Measurements from ENCODE around the gene RAD51B. TPM values are rescaled to one million over a fixed set of nuclear protein-coding genes. Genes with fewer than 3 reads are reported as not detected.

The RAD51B gene
- total RNA-seq, 3 donors from 2014 or later, result 10.6 to 77.6 (median 33.8) TPM

GRCh38 chr14:67892466-67893100 is 73.0 kb downstream of the RAD51B start:
- Histone ChIP-seq H3K4me3 (no peak overlapping the region), H3K27ac (peak overlapping the region in 1 of 2 donors; percentile 8), H3K36me3 (no peaks in the 10 kb centered on the region), H3K27me3 (no peaks in the 10 kb centered on the region), H3K9me3 (no peaks in the 10 kb centered on the region), H3K4me1 (no peaks in the 10 kb centered on the region)
- TF ChIP-seq, protein P1, sequence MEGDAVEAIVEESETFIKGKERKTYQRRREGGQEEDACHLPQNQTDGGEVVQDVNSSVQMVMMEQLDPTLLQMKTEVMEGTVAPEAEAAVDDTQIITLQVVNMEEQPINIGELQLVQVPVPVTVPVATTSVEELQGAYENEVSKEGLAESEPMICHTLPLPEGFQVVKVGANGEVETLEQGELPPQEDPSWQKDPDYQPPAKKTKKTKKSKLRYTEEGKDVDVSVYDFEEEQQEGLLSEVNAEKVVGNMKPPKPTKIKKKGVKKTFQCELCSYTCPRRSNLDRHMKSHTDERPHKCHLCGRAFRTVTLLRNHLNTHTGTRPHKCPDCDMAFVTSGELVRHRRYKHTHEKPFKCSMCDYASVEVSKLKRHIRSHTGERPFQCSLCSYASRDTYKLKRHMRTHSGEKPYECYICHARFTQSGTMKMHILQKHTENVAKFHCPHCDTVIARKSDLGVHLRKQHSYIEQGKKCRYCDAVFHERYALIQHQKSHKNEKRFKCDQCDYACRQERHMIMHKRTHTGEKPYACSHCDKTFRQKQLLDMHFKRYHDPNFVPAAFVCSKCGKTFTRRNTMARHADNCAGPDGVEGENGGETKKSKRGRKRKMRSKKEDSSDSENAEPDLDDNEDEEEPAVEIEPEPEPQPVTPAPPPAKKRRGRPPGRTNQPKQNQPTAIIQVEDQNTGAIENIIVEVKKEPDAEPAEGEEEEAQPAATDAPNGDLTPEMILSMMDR (IDR thresholded peaks at IDR 0.05), result no peak
- TF ChIP-seq POLR2AphosphoS5 (IDR thresholded peaks at IDR 0.05), result no peak
- no peak for TF ChIP-seq POLR2A (IDR thresholded peaks at IDR 0.05)
- intact Hi-C loops (cut with DNase I; ENCODE audit: low total_unique reads), result no loop called here
- DNase-seq (ENCODE audit: low spot score in 2 of 2), result no peak

GRCh38 chr14:67900231-67900630 is 80.7 kb downstream of the RAD51B start:
- no peaks in the 10 kb centered on the region for H3K27me3 ChIP-seq
- H3K4me1 ChIP-seq, result no peaks in the 10 kb centered on the region
- no peak for TF ChIP-seq POLR2AphosphoS5 (IDR thresholded peaks at IDR 0.05)
- TF ChIP-seq POLR2A (IDR thresholded peaks at IDR 0.05), result no peak
- TF ChIP-seq, protein P1 (IDR thresholded peaks at IDR 0.05), result no peak
- DNase-seq (ENCODE audit: low spot score in 2 of 2), result no peak
- H3K9me3 ChIP-seq, result peaks cover 8 to 9% of the 10 kb centered on the region in 2 donors
- no peak overlapping the region for H3K4me3 ChIP-seq
- no peak overlapping the region for H3K27ac ChIP-seq
- intact Hi-C loops (cut with DNase I; ENCODE audit: low total_unique reads), result no loop called here
- no peaks in the 10 kb centered on the region for H3K36me3 ChIP-seq

DNA sequence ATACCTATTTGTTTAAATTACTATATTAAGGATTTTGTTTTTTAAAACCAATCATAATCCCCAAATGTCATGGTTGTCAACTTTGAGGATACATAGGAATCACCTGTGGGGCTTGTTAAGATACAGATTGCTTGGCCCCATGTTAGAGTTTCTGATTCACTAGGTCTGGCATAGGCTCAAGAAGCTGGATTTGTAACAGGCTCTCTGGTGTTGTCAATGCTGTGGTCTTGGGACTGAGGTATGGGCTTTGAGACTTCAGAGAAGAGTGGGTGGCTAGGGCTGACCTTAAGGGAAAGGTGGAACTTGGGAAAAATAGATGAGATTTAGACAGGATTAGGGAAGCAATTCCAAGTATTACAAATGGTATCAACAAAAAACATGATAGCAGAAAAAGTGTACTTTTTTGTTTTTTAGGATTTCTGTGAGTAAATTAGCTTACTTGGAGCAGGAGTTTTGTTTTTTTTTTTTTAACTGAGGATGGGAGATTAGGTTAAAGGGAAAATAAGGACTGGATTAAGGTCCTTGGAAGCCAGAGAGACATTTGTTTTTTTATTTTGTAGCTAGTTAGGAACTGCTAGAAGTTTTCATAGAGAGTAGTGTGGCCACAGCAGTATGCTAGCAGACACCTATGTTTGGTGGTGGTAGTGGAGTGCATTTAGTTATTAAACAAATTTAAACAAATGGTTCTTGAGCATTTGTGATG is 88.6 kb downstream of the RAD51B start:
- no peak for TF ChIP-seq POLR2AphosphoS5 (IDR thresholded peaks at IDR 0.05)
- H3K27ac ChIP-seq, result no peak overlapping the region

DNA sequence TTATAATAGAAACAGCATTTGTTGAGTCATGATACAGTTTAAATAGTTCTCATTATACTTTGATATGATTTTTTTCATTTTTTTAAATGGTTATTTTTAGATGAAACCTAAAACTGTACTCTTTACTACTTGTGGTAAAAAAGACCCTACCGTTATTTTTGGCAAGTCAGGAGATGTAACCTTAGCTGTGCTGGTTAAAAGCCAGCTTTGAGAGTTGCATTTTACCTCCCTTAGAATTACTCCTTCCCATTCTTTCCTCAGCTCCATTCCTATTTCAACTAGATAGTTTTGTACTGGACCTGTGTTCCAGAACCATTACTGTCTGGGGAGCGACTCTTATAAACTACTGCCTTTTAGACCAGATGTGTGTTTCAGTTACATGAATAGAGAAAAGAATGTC is 92.0 kb downstream of the RAD51B start:
- intact Hi-C loops (cut with DNase I; ENCODE audit: low total_unique reads), result no loop called here
- Histone ChIP-seq H3K4me1 (no peaks in the 10 kb centered on the region), H3K4me3 (no peak overlapping the region), H3K27ac (no peak overlapping the region), H3K9me3 (no peaks in the 10 kb centered on the region), H3K36me3 (no peaks in the 10 kb centered on the region), H3K27me3 (no peaks in the 10 kb centered on the region)
- TF ChIP-seq, protein P1 (IDR thresholded peaks at IDR 0.05), result no peak
- TF ChIP-seq POLR2AphosphoS5 (IDR thresholded peaks at IDR 0.05) (no peak), POLR2A (IDR thresholded peaks at IDR 0.05) (no peak)
- DNase-seq (ENCODE audit: low spot score in 2 of 2), result no peak

More for the DNA sequence above, 88.6 kb downstream of the RAD51B start:
- H3K4me3 ChIP-seq, result no peak overlapping the region
- intact Hi-C loops (cut with DNase I; ENCODE audit: low total_unique reads), result no loop called here
- H3K27me3 ChIP-seq, result no peaks in the 10 kb centered on the region
- no peak for DNase-seq (ENCODE audit: low spot score in 2 of 2)
- no peaks in the 10 kb centered on the region for H3K9me3 ChIP-seq
- no peaks in the 10 kb centered on the region for H3K36me3 ChIP-seq
- H3K4me1 ChIP-seq, result no peaks in the 10 kb centered on the region

- Histone ChIP-seq H3K4me1 (no peaks in the 10 kb centered on the region), H3K9me3 (no peaks in the 10 kb centered on the region), H3K27ac (no peak overlapping the region), H3K36me3 (no peaks in the 10 kb centered on the region), H3K4me3 (no peak overlapping the region), H3K27me3 (no peaks in the 10 kb centered on the region)
- DNase-seq (ENCODE audit: low spot score in 2 of 2), result no peak
- TF ChIP-seq, protein P1 (IDR thresholded peaks at IDR 0.05), result no peak
- intact Hi-C loops (cut with DNase I; ENCODE audit: low total_unique reads), result no loop called here
Observed at GRCh38 chr14:67916430-67916829, 96.9 kb downstream of the RAD51B start.
